Central memory CD4-positive, alpha-beta T cell (primary cell): Measurements from ENCODE around the gene DDHD1.
"Not testable (repeated sequence)": the region's sequence is repeated elsewhere in the genome, so short reads cannot be mapped to it uniquely, and the experiment has no call there.

Source experiments
- DNase-seq: peaks from one replicate; pipeline ENCODE4 v3.0.0; 2022
- total RNA-seq, 3 experiments: gene quantifications; one replicate each; lab custom pipeline; 2026; lab: John Stamatoyannopoulos, UW

DDHD1 gene
- 112 to 160 (median 149) reads per million in 3 experiments for total RNA-seq

GRCh38 chr14:53152887-53153701 lies at the start of gene DDHD1:
TSS of gene DDHD1 (minus strand) at chr14:53153323. CDS start at chr14:53153098, 225 bp downstream.
- peak; percentile 85 for DNase-seq

GRCh38 chr14:53195949-53196348 lies 42.8 kb upstream of the DDHD1 start:
- DNase-seq = no peak

GRCh38 chr14:53193193-53193592 lies 40.1 kb upstream of the DDHD1 start:
- DNase-seq = no peak

- no peak for DNase-seq
Observed at GRCh38 chr14:53192052-53192760, 39.1 kb upstream of the DDHD1 start.

- DNase-seq = no peak
Observed at GRCh38 chr14:53190938-53191337, 37.8 kb upstream of the DDHD1 start.

GRCh38 chr14:53187921-53188463 lies 34.9 kb upstream of the DDHD1 start:
- no peak for DNase-seq

GRCh38 chr14:53186532-53186931 lies 33.4 kb upstream of the DDHD1 start:
- no peak for DNase-seq

- no peak for DNase-seq
Observed at GRCh38 chr14:53183611-53184010, 30.5 kb upstream of the DDHD1 start.

- no peak for DNase-seq
Observed at GRCh38 chr14:53183056-53183455, 29.9 kb upstream of the DDHD1 start.

GRCh38 chr14:53181463-53182081 lies 28.4 kb upstream of the DDHD1 start:
- not testable (repeated sequence) for DNase-seq

- peak; percentile 50 for DNase-seq
Observed at GRCh38 chr14:53180272-53181221, 27.4 kb upstream of the DDHD1 start.

- not testable (repeated sequence) for DNase-seq
Observed at GRCh38 chr14:53179486-53180005, 26.4 kb upstream of the DDHD1 start.

- no peak for DNase-seq
Observed at GRCh38 chr14:53175375-53175774, 22.3 kb upstream of the DDHD1 start.

GRCh38 chr14:53174918-53175317 lies 21.8 kb upstream of the DDHD1 start:
- DNase-seq = no peak

GRCh38 chr14:53168786-53169185 lies 15.7 kb upstream of the DDHD1 start:
- DNase-seq = no peak

- DNase-seq = no peak
Observed at GRCh38 chr14:53167602-53168328, 14.6 kb upstream of the DDHD1 start.

GRCh38 chr14:53161758-53162435 lies 8.8 kb upstream of the DDHD1 start:
- no peak for DNase-seq

- DNase-seq = no peak
Observed at GRCh38 chr14:53156238-53156637, 3.1 kb upstream of the DDHD1 start.

GRCh38 chr14:53153702-53154112 lies 584 bp upstream of the DDHD1 start:
- no peak for DNase-seq

- DNase-seq = peak; percentile 72
Observed at GRCh38 chr14:53152184-53152886, 788 bp downstream of the DDHD1 start.
